ENCODE data around the gene HNRNPL. TPM values are rescaled to one million over a fixed set of nuclear protein-coding genes. Genes with fewer than 3 reads are reported as not detected.
A peak's percentile ranks its signal among the peaks of the same experiment; 100 is the strongest.
"Not testable (repeated sequence)": the region's sequence is repeated elsewhere in the genome, so short reads cannot be mapped to it uniquely, and the experiment has no call there.

HNRNPL gene
- total and polyA plus RNA-seq, 9 of the 15 experiments (the other 6 are each of a cell fraction or from before 2014, with no cell fraction given), result 39.5 to 610 (median 299) TPM

DNA sequence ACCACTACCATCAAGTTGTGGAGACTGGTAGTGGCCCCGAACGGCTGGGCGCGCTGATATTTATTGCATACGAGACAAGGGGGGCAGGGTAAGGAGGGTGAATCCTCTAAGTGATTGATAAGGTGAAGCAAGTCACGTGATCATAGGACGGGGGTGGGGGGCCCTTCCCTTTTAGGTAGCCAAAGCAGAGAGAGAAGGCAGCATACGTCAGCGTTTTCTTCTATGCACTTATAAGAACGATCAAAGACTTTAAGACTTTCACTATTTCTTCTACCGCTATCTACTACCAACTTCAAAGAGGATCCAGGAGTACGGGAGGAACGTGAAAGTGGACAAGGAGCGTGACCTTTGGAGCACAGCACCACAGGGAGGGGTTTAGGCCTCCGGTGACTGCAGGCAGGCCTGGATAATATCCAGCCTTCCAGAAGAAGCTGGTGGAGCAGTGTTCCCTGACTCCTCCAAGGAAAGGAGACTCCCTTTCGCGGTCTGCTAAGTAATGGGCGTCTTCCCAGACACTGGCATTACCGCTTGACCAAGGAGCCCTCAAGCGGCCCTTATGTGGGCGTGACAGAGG, 9.9 kb upstream of the HNRNPL start:
- in situ Hi-C loops (cut with MboI); H3K9me1 ChIP-seq (ENCODE audit: control insufficient read depth, insufficient read depth, low read length); CTCF ChIA-PET (ENCODE audit: low intra/inter-chr PET ratio); FAIRE-seq; BruUV-seq (replicated peaks); H4K20me1 ChIP-seq (replicated peaks; ENCODE audit: control insufficient read depth, insufficient read depth, low read length); intact Hi-C loops (cut with micrococcal nuclease); H3K4me3 ChIP-seq; H3K27me3 ChIP-seq (ENCODE audit: control insufficient read depth in 2 of 2, insufficient read depth in 2 of 2, low read length in 2 of 2); ATAC-seq; H3K79me2 ChIP-seq (ENCODE audit: control insufficient read depth, insufficient read depth, low read length); H3K36me3 ChIP-seq (ENCODE audit: control insufficient read depth, insufficient read depth, low read length); H3K9me3 ChIP-seq (replicated peaks; ENCODE audit: control insufficient read depth, insufficient read depth, low read depth, low read length); TF ChIP-seq TOE1 (CRISPR knock-in tag; IDR thresholded peaks at IDR 0.05; ENCODE audit: borderline replicate concordance, low read depth): not testable (repeated sequence)
- POLR2A ChIA-PET, result interaction anchor here (1.1 kb wide), 1 partner anchor 9 kb away, joined by 5 read pairs; no protein-coding TSS in a partner anchor
- DNase-seq (ENCODE audit: extremely low read depth in 1 of 4, low spot score in 3 of 4), result peak in 1 of 4 experiments; percentile 55
- H3K9ac ChIP-seq (ENCODE audit: insufficient read depth in 1 of 2, low read depth in 2 of 2, low read length in 2 of 2), result peak overlapping the region in 1 of 2 experiments; percentile 82; a peak in 2 of 4 replicates
- H2AFZ ChIP-seq (ENCODE audit: low read depth, low read length), result peak overlapping the region; percentile 95
- peak overlapping the region; percentile 53 for H3K4me2 ChIP-seq (ENCODE audit: insufficient read depth, low read length)
- peaks cover 27 to 39% of the 10 kb centered on the region in 2 experiments for H3K4me1 ChIP-seq (replicated peaks in 1 of 2; ENCODE audit: control insufficient read depth in 2 of 2, insufficient read depth in 2 of 2, low read length in 2 of 2)
- WGBS (ENCODE audit: insufficient coverage, low coverage, missing lambda C conversion rate), result 23% methylated on average over 17 of the region's 21 CpGs
- peak overlapping the region; percentile 61; the same call in 2 of the 3 replicates for H3K27ac ChIP-seq (ENCODE audit: extremely low read depth, low read depth, low read length)
- TF ChIP-seq, protein P1, sequence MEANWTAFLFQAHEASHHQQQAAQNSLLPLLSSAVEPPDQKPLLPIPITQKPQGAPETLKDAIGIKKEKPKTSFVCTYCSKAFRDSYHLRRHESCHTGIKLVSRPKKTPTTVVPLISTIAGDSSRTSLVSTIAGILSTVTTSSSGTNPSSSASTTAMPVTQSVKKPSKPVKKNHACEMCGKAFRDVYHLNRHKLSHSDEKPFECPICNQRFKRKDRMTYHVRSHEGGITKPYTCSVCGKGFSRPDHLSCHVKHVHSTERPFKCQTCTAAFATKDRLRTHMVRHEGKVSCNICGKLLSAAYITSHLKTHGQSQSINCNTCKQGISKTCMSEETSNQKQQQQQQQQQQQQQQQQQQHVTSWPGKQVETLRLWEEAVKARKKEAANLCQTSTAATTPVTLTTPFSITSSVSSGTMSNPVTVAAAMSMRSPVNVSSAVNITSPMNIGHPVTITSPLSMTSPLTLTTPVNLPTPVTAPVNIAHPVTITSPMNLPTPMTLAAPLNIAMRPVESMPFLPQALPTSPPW (CRISPR knock-in tag; IDR thresholded peaks at IDR 0.05), result peak; percentile 57
- TF ChIP-seq, protein P2, sequence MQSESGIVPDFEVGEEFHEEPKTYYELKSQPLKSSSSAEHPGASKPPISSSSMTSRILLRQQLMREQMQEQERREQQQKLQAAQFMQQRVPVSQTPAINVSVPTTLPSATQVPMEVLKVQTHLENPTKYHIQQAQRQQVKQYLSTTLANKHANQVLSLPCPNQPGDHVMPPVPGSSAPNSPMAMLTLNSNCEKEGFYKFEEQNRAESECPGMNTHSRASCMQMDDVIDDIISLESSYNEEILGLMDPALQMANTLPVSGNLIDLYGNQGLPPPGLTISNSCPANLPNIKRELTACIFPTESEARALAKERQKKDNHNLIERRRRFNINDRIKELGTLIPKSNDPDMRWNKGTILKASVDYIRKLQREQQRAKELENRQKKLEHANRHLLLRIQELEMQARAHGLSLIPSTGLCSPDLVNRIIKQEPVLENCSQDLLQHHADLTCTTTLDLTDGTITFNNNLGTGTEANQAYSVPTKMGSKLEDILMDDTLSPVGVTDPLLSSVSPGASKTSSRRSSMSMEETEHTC (IDR thresholded peaks at IDR 0.05), result peak; percentile 42; the same call in 1 of the 2 replicates
- TF ChIP-seq, protein P3, sequence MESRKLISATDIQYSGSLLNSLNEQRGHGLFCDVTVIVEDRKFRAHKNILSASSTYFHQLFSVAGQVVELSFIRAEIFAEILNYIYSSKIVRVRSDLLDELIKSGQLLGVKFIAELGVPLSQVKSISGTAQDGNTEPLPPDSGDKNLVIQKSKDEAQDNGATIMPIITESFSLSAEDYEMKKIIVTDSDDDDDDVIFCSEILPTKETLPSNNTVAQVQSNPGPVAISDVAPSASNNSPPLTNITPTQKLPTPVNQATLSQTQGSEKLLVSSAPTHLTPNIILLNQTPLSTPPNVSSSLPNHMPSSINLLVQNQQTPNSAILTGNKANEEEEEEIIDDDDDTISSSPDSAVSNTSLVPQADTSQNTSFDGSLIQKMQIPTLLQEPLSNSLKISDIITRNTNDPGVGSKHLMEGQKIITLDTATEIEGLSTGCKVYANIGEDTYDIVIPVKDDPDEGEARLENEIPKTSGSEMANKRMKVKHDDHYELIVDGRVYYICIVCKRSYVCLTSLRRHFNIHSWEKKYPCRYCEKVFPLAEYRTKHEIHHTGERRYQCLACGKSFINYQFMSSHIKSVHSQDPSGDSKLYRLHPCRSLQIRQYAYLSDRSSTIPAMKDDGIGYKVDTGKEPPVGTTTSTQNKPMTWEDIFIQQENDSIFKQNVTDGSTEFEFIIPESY (CRISPR knock-in tag; IDR thresholded peaks at IDR 0.05), result peak; percentile 36; the same call in 1 of the 2 replicates
- TF ChIP-seq DPF2 (IDR thresholded peaks at IDR 0.05) (0 out of 2 replicates have a peak, but pooled peaks have one; percentile 25), ZFX (CRISPR knock-in tag; IDR thresholded peaks at IDR 0.05) (peak; percentile 42; the same call in 1 of the 2 replicates), EGR1 (conservative IDR thresholded peaks at IDR 0.05) (0 out of 2 replicates have a peak, but pooled peaks have one; percentile 46), RAD51 (IDR thresholded peaks at IDR 0.05; ENCODE audit: borderline replicate concordance, low read depth) (peak; percentile 96), CXXC5 (CRISPR knock-in tag; IDR thresholded peaks at IDR 0.05) (peak; percentile 44), TOE1 (IDR thresholded peaks at IDR 0.05; ENCODE audit: borderline replicate concordance) (peak; percentile 97), MAFF (IDR thresholded peaks at IDR 0.05; ENCODE audit: low read length) (0 out of 2 replicates have a peak, but pooled peaks have one; percentile 28)
- TF ChIP-seq, protein P4, sequence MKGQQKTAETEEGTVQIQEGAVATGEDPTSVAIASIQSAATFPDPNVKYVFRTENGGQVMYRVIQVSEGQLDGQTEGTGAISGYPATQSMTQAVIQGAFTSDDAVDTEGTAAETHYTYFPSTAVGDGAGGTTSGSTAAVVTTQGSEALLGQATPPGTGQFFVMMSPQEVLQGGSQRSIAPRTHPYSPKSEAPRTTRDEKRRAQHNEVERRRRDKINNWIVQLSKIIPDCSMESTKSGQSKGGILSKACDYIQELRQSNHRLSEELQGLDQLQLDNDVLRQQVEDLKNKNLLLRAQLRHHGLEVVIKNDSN (CRISPR knock-in tag; IDR thresholded peaks at IDR 0.05), result peak; percentile 72
- TF ChIP-seq, protein P5, sequence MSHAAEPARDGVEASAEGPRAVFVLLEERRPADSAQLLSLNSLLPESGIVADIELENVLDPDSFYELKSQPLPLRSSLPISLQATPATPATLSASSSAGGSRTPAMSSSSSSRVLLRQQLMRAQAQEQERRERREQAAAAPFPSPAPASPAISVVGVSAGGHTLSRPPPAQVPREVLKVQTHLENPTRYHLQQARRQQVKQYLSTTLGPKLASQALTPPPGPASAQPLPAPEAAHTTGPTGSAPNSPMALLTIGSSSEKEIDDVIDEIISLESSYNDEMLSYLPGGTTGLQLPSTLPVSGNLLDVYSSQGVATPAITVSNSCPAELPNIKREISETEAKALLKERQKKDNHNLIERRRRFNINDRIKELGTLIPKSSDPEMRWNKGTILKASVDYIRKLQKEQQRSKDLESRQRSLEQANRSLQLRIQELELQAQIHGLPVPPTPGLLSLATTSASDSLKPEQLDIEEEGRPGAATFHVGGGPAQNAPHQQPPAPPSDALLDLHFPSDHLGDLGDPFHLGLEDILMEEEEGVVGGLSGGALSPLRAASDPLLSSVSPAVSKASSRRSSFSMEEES (CRISPR knock-in tag; IDR thresholded peaks at IDR 0.05), result peak; percentile 96
